ENCODE results near the gene TMBIM4. TPM values are rescaled to one million over a fixed set of nuclear protein-coding genes. Genes with fewer than 3 reads are reported as not detected.

TMBIM4 gene
- total RNA-seq (2022; extraction: Qiagen RNA extraction; ENCODE audit: low read depth), result 34.5 to 54.5 TPM (median 52.4 TPM) in 5 replicates

DNA sequence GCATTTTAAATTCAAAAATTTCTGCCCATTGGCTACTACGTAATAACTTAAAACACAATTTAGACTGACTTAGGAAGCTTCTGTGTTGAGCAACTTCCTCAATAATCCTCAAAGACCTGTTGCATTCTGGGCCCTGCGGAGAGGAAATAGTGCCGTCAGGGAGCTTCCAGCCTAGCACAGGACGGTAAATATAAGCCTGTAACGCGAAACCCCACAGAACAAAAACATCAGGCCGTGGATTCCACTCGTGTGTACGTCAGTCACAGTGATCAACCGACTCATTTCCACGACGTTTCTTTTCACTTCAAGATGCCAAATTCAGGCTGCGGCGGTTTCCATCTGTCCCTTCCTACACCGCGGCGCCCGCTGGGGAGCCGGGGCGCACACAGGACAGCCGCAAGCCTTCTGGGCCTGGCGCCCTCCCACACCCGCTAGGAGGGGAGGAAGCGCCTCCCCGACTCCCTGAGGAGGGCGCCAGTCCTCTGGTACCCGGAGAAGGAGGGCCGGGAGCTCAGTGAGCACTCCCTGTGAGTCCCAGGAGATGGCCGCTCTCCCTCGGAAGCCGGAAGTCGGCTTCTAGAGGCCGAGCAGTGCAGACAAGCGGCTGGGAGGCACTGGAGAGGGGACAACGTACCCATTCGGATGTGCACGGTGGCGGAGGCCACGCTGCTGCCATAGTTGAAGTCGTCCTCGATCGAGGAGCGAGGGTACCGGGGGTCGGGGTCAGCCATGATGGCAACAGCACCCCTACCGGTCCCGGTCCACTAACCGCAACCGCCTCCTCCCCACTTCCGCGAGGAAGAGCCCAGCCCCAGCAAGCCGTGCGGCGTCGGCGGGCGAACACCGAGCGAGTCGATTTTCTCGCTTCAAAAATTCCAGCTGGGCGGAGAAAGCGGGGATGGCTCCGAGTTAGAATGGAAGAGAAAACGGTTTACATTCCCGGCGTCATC, at the start of gene TMBIM4:
Gene TMBIM4 (minus strand): TSS at position 776 of the 950 bp plus-strand sequence. CDS start 45 bp downstream, at position 731.

GRCh38 chr12:66188584-66189485, 19.0 kb upstream of the TMBIM4 start, which contains the start of gene IRAK3:
IRAK3 (plus strand) TSS chr12:66189214; CDS start chr12:66189300, 86 bp downstream.

GRCh38 chr12:66130267-66131066, 39.3 kb downstream of the TMBIM4 start, which contains the start of gene LLPH:
LLPH (minus strand) TSS chr12:66130750; CDS start chr12:66129106, 1,644 bp downstream.

Other genes with a start within 250 kb of the TMBIM4 start
- 48.5 to 102 TPM (median 53.0 TPM) in 5 replicates for gene LLPH, start 39.2 kb downstream of the TMBIM4 start, total RNA-seq (2022; extraction: Qiagen RNA extraction; ENCODE audit: low read depth)
- 0.27 to 0.93 TPM (median 0.40 TPM) in 5 replicates for gene IRAK3, start 19.2 kb upstream of the TMBIM4 start, total RNA-seq (2022; extraction: Qiagen RNA extraction; ENCODE audit: low read depth)
- gene HELB, start 132.5 kb upstream of the TMBIM4 start, total RNA-seq (2022; extraction: Qiagen RNA extraction; ENCODE audit: low read depth), result 1.1 to 2.1 TPM (median 1.5 TPM) in 5 replicates

All from A549 treated with ZK216348 at 1 μM for 4 hours (cell line).